Measurements from ENCODE around the gene PRRT2.
"Not testable (repeated sequence)": the region's sequence is repeated elsewhere in the genome, so short reads cannot be mapped to it uniquely, and the experiment has no call there.

The PRRT2 gene

DNA sequence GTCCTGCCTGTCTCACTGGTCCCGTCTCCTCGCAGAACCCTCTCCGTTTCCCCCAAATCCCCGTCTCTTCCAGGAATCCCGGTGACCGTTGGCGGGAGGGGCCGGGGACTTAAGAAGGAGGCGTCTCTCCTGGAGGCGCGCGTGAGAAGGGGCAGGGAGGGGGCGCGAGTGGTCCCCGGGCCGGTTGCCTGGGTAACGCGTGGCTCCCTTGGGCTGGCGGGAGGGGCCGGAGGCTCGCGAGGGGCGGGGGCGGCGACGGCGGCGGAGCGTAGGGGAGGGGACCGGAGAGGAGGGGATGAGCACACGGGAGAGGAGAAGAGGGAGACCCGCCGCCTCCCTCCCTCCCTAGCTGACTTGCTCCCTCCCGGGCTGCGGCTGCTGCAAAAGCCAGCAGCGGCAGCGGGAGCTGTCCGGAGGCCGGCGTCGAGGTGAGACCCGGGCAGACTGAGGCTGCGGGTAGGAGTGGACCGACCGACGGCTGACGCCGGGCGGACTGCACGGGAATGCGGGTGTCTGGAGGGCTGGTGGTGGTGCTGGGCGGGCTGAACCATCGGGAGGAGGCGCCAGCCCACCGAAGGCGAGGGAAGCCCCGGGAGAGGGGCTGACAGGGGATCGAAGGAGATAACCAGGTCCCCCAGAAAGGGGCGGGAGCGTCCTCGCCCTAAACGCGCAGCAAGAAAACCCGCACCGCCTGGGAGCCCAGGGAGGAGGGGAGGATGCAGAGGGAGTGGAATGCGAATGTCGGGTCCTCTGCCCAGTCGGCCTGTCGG is at the start of gene PRRT2:
PRRT2 (plus strand) TSS at position 298 of the 770 bp plus-strand sequence. CDS start 862 bp downstream, outside the sequence.
- peak; percentile 80 to 83 for DNase-seq

DNA sequence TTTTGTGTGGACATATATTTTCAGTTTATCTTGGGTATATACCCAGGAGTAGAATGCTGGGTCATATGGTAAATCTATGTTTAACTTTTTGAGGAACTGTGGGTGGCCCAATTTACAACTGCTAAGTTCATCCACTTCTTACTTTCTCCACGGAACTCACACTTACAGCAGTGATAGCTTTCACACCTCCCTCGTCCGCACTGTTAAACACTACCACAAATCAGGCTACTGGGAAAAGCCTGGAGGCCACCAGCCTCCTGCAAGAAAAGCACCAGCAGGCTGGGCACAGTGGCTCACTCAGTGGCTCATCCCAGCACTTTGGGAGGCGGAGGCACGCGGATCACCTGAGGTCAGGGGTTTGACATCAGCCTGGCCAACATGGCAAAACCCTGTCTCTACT is 48.7 kb upstream of the PRRT2 start:
- DNase-seq: no peak

DNA sequence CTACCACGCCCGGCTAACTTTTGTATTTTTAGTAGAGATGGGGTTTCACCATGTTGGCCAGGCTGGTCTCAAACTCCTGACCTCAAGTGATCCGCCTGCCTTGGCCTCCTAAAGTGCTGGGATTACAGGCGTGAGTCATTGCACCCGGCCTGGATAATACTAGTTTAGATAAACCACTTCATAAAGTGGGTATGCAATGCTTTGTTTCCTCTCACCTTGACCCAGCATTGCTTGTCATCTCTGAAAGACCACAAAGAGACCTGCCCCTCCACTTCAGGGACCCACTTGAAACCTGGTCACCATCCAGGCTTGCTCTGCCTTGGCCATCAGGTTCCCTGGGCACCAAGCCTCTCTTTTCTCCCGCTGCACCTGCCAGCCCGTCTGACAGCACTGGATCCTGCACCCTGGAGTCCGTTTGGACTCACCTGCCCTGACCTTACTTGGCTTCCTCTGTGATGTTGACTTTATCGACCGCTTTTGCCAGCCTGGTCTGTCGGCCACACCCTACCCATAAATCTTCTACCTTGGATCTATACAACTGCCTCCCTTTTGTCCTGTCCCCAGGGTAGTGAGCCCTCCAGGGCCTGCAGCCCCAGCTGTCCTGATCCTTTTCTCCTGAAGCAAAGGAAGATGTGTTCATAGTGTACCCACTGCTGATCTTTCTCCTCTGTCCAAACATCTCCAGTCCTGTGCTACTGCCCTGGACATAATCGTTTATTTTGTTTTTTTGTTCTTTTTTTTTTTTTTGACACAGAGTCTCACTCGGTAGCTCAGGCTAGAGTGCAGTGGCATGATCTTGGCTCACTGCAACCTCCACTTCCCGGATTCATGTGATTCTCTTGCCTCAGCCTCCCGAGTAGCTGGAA is 46.6 kb upstream of the PRRT2 start:
- peak in 1 of 2 experiments; percentile 30 for DNase-seq

DNA sequence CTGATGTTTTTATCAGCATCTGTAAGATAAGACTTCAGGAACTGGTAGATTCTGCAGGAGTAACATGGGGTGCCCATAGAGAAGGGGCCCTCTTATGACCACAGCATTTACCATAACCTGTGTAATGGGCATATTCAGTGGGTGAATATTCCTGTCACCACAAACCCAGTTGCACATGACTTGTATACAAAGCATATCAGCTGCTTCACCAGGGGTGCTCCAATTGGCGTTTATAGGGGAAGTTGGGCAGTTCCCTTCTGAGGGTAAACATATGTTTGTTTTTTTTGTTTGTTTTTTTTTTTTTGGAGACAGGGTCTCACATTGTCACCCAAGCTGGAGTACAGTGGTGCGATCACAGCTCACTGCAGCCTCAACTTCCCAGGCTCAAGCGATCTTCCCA is 45.4 kb upstream of the PRRT2 start:
- no peak for DNase-seq

DNA sequence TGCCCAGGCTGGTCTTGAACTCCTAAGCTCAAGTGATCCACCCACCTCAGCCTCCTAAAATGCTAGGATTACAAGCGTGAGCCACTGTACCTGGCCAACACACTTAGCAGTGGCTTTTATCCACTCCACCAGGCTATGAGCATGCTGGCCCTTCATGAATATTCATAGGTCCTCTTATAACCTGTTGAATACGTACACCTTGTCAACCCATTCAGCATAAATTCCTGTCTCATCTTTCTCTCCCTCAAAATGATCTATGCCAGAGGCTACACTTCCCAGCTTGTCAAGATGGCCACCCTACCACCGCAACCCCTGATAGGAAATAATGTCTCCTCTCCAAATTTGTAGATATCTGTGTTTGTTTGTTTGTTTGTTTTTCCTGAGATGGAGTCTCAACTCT is 44.9 kb upstream of the PRRT2 start:
- no peak for DNase-seq

DNA sequence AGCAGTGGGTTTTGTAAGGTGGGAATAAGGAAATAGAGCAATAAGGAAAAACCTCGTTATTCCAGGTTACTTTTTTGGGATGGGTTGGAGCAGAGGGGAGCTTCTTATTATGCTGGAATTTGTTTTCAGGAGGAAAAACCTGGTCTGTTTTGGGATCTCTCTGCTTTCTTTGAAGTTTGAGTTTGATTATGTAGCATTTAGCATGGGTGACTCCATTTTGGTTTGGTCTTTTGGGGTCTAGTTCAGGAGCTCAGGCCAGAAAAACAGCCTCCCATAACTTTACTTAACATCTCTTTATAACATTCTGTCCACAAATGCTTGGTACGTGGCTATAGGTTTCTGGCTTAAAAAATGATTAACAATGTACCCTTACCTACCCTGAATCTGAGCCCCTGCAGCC is 42.5 kb upstream of the PRRT2 start:
- DNase-seq: no peak

DNA sequence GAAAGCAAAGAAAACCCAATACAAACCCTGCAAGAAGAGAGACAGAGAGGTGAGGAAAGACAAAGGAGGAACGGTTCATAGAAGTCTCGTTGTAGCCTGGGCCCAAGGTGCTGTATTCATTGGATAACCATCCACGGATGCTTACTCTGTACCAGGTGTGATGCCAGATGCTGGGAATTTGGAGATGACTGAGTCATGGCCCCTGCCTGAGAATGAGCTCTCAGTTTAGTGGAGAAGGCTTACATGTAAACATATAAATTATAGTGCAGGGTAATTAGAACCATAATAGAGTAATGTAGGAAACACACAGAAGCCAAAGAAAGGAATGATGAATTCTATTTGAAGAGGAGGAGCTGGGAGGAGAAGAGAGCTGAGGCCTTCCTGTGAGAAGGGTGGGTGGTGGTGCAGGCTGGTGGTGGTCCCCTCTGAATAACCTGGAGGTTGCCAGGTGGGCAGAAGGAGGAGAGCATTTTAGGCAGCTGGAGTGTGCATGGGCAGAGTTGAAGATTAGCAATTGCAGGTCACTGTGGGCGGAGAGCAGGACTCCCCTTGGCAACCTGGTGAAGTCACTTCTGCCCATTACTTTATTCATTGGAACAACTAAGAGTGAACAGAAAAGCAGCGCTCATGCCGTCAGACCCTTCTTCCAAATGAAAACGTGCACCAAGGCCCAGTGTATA is 41.6 kb upstream of the PRRT2 start:
- no peak for DNase-seq

DNA sequence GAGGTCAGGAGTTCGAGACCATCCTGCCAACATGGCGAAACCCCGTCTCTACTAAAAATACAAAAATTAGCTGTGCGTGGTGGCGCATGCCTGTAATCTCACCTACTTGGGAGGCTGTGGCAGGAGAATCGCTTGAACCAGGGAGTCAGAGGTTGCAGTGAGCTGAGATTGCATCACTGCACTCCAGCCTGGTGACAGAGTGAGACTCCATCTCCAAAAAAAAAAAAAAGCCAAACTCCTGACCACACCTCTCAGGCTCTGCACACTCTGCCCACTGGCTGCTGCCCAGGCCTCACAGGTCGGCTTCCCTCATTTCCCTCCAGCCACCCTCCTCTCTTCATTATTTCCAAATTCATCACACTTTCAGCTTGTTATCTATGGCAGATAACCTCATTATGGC is 39.7 kb upstream of the PRRT2 start:
- not testable (repeated sequence) for DNase-seq

DNA sequence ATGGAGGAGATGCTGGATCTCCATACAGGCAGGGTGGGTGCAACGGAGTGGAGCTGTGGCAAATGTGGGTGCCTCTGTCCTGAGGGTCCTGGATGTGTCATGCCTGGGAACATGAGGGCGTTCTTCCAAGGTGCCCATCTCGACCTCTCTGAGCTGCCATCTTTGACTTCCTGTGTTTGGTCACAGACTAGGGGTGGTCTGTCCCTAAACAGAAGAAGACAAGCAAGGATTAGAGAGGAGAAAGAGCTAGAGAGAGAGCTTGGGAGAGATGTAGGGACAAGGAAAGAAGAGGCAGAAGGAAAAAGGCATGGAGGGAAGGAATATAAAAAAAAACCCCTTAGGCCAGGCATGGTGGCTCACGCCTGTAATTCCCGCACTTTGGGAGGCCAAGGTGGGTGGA is 37.3 kb upstream of the PRRT2 start:
- DNase-seq: no peak

DNA sequence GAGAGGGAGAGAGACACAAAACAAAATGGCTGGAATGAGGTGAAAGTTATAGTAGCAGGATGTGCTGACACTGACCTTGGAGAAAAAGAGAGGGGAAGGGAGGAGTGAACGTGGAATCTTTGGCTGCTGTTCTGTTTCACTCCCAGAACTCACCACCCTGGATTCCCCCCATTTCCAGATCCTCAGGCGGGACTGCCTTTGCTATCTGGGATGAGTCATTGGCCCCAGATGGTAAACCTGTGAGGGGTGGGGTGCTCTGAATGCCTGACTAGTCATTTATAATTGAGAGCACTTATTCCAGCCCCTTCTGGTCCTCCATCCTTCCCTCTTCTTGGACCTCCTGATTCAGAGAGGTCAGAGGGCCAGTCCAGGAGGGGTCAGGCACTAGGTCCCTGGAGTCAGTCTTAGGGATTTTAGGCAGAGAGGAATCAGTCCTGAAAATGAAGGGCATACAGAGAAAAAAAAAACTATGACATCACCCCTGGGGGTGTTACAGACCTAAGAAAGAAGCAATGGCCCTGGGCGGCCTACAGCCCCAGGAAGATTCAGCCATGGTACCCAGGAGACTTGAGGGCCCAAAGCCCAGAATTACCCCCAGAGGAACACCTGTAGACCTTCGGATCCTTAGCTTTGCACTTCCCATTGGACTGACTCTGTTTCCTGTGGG is 36.1 kb upstream of the PRRT2 start:
- DNase-seq: no peak

DNA sequence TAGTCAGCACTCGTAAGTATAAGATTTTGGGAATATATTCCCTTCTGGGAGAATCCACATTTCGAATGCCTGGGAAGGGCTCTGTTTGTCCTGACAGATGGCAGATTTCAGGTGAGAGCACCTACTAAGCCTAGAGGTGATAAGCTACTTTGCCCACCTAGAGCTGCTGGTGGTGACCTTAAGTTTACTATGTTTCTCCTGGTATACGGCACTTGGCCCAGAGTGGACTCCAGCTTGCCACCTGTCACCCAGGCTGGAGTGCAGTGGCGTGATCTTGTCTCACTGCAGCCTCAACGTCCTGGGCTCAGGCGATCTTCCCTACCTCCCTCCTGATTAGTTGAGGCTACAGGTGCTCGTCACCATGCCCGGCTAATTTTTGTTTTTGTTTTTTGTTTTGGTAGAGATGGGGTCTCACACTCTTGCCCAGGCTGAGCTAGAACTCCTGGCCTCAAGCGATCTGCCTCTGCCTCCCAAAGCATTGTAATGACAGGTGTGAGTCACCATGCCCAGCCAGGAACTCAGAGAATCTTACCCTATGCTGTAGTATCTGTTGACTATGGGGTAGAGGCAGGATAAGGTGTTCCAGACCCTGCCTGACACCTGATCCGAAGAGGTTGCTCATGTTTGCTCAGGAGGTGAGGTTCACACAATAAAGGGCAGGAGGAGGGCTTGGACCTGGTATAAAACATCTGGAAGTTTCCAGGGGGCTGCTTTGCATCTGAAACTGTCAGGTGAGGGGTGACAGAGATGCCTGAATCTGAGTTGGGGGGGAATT is 34.2 kb upstream of the PRRT2 start, which contains the start of gene ZG16:
ZG16 (plus strand) TSS at position 681 of the 775 bp plus-strand sequence. CDS start 1,011 bp downstream, outside the sequence.
- no peak for DNase-seq

DNA sequence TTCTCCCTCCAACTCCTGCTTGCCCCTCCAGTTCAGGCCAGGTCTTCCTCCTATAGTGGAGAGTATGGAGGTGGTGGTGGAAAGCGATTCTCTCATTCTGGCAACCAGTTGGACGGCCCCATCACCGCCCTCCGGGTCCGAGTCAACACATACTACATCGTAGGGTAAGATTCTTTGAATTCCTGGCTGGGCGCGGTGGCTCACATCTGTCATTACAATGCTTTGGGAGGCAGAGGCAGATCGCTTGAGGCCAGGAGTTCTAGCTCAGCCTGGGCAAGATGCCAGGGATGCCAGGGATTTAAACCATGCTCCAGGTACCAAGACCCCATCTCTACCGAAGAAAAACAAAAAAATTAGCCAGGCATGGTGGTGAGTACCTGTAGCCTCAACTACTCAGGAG is 32.5 kb upstream of the PRRT2 start:
- DNase-seq: no peak

DNA sequence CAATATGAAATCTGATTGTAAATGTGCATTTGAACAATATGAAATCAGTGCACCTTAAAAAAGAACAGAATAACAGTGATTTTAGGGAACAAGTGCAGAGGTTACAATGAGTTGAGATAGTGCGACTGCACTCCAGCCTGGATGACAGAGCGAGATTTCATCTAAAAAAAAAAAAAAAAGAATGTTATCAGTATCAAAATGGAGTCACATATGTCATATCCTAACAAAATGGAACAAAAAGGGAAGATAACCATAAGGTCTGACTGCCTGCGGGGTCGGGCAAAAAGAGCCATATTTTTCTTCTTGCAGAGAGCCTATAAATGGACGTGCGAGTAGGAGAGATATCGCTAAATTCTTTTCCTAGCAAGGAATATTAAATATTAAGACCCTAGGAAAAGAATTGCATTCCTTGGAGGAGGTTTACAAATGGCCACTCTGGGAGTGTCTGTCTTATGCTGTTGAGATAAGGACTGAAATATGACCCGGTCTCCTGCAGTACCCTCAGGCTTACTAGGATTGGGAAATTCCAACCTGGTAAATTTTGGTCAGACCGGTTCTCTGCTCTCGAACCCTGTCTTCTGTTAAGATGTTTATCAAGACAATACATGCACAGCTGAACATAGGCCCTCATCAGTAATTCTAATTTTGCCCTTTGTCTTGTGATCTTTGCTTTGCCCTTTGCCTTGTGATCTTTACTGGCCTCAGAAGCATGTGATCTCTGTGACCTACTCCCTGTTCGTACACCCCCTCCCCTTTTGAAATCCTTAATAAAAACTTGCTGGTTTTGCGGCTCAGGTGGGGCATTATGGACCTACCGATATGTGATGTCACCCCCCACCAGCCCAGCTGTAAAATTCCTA is 28.7 kb upstream of the PRRT2 start:
- not testable (repeated sequence) for DNase-seq

DNA sequence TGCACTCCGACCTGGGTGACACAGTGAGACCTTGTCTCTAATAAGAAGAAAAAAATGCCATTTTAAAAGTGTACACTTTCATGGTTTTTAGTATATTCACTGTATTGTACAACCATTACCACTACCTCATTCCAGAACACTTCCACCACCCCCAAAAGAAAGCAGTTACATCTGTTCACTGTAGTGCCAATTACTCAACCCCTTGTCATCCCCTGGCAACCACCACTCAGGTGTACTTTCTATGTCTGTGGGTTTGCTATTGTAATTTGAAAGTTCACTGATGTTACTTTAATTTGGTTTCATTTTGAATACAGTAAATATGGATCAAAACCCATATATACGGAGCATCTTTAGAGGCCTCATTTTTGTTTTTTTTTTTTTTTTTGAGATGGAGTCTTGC is 27.8 kb upstream of the PRRT2 start:
- no peak for DNase-seq

DNA sequence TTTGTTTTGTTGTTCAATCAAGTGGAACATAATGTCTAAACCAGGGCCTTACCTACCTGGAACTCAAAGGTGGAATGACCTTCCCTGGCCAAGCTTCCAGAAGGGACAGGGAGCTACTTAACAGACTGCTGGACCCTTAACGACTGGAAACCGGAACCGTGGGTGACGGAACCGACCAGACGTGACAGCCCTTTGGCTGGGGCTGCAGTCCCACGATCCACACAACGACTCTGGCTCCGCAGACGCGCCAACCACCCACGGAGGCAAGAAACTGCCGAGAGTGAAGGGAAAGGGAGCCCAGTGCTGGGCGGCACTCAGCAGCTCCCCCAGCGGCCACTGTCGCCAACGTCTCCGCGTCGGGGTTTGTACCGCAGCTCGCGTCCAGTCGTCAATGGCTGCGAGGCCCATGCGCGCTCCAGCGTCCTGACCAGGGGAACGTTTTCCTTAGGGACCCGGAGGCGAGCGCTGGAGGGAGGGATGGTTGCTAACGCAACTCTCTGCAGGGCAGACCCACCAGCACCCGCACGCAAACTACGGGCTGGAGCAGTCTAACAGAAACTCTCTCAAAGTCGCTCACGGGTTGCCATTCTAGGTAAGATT is 27.0 kb upstream of the PRRT2 start:
- no peak for DNase-seq

DNA sequence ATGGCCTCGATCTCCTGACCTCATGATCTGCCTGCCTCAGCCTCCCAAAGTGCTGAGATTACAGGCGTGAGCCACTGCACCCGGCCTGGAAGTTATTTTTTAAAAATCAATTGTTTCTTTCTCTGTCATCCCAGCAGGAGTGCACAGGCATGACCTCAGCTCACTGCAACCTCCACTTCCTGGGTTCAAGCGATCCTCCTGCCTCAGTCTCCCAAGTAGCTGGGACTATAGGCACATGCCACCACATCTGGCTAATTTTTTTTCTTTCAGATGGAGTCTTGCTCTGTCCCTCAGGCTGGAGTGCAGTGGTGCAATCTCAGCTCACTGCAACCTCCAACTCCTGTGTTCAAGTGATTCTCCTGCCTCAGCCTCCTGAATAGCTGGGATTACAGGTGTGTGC is 24.8 kb upstream of the PRRT2 start:
- not testable (repeated sequence) for DNase-seq

DNA sequence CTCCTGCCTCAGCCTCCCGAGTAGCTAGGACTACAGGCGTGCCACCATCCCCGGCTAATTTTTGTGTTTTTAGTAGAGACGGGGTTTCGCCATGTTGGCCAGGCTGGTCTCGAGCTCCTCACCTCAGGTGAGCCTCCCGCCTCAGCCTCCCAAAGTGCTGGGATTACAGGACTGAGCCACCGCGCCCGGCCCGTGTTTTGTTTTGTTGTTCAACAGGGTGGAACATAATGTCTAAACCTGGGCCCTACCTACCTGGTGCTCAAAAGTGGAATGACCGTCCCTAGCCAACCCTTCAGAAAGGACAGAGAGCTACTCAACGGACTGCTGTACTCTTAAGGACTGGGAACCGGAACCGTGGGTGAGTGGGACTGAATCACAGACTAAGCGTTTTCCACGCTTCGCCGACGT is 22.2 kb upstream of the PRRT2 start:
- DNase-seq: no peak

DNA sequence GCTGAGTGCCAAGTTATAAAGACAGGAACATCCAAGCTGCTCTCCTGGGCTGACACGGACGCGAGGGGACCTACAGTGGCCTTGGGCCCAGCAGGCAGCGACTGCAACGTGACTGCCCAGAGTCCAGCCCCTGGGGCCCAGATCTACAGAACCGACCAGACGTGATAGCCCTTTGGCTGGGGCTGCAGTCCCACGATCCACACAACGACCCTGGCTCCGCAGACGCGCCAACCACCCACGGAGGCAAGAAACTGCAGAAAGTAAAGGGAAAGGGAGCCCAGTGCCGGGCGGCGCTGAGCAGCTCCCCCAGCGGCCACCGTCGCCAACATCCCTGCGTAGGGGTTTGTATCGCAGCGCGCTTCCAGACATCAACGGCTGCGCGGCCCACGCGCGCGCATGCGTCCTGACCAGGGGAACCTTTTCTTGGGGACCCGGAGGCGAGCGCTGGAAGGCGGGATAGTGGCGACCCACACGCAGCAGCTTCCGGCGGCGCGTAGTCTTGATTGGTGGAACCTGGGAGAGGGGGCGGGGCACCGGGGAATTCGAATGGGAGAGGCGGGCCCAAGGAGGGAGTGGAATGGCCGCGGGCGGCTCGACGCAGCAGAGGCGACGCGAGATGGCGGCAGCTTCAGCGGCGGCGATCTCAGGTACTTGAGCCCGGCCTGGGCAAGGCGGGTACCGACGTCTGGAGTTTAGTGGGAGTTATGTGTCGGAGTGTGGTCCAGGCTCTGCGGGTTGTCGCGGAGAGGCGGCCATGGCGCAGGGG is 21.6 kb upstream of the PRRT2 start, which contains the start of gene KIF22:
KIF22 (plus strand) TSS at position 569 of the 766 bp plus-strand sequence; CDS start at position 578, 9 bp downstream.
- peak; percentile 99 for DNase-seq

All from NCI-H1930 (cell line).